GM12872 (cell line): ENCODE data around the gene LINC00305.

Source experiments
- TF ChIP-seq, protein P1 (sequence below): IDR thresholded peaks from 3 replicates; pipeline ENCODE4 v1.5.1; 2011; ENCODE audit warnings: low read depth, mild to moderate bottlenecking, low read length, moderate library complexity; ENCODE audit not compliant: insufficient read depth

LINC00305 gene

DNA sequence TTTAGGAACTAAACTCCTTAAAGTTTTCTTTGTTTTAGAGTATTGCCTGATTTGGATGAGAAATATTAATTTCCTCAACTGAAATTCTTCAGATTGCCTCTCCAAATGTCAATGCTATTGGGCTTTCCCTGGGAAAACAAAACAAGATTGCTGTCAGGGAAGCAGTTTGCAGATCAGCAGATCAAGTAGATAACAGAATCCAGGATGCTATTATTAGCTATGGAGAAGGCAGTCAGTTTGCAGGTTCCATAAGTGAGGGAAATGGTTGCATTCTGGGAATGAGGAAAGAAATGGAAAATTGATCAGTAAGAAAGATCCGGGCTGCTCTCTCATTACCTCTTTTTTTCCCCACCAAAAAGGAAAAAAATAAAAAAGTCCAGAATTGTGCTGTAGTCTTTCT, 11.0 kb downstream of the LINC00305 start:
- TF ChIP-seq, protein P1, sequence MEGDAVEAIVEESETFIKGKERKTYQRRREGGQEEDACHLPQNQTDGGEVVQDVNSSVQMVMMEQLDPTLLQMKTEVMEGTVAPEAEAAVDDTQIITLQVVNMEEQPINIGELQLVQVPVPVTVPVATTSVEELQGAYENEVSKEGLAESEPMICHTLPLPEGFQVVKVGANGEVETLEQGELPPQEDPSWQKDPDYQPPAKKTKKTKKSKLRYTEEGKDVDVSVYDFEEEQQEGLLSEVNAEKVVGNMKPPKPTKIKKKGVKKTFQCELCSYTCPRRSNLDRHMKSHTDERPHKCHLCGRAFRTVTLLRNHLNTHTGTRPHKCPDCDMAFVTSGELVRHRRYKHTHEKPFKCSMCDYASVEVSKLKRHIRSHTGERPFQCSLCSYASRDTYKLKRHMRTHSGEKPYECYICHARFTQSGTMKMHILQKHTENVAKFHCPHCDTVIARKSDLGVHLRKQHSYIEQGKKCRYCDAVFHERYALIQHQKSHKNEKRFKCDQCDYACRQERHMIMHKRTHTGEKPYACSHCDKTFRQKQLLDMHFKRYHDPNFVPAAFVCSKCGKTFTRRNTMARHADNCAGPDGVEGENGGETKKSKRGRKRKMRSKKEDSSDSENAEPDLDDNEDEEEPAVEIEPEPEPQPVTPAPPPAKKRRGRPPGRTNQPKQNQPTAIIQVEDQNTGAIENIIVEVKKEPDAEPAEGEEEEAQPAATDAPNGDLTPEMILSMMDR = no peak

- TF ChIP-seq, protein P1 = no peak
Observed at GRCh38 chr18:64134044-64134747, 14.7 kb downstream of the LINC00305 start.

GRCh38 chr18:64132871-64133270, 16.0 kb downstream of the LINC00305 start:
- TF ChIP-seq, protein P1 = no peak

GRCh38 chr18:64131314-64131713, 17.6 kb downstream of the LINC00305 start:
- TF ChIP-seq, protein P1 = no peak

- TF ChIP-seq, protein P1 = no peak
Observed at GRCh38 chr18:64127172-64127571, 21.7 kb downstream of the LINC00305 start.

GRCh38 chr18:64119916-64120315, 29.0 kb downstream of the LINC00305 start:
- TF ChIP-seq, protein P1 = 0 out of 3 replicates have a peak, but pooled peaks have one; percentile 13

GRCh38 chr18:64118406-64118805, 30.5 kb downstream of the LINC00305 start:
- TF ChIP-seq, protein P1 = no peak
